HT1080 (cell line): ENCODE results near the gene SLC35A3. TPM values are rescaled to one million over a fixed set of nuclear protein-coding genes. Genes with fewer than 3 reads are reported as not detected.
"Not testable (repeated sequence)": the region's sequence is repeated elsewhere in the genome, so short reads cannot be mapped to it uniquely, and the experiment has no call there.

Experiments
- DNase-seq: peaks from one replicate; pipeline ENCODE4 v3.0.0-alpha.2; 2015; ENCODE audit warnings: low read depth
- total RNA-seq: library from RNA; depleted of rRNA; stranded (reverse); fragments of >200 nt; shearing (Covaris generic); gene quantifications from 2 replicates; pipeline ENCODE4 v1.2.3, GENCODE V29; 2014

SLC35A3 gene
- total RNA-seq, 1 experiment from 2014 or later, result 31.0 TPM

- DNase-seq, result peak; percentile 32
Observed at GRCh38 chr1:100028765-100029164, 59.0 kb downstream of the SLC35A3 start.

GRCh38 chr1:100034470-100034869, 64.7 kb downstream of the SLC35A3 start:
- DNase-seq, result peak; percentile 26

GRCh38 chr1:100035214-100035613, 65.4 kb downstream of the SLC35A3 start:
- no peak for DNase-seq

GRCh38 chr1:100036718-100037655, 67.2 kb downstream of the SLC35A3 start:
- DNase-seq, result peak; percentile 74

- no peak for DNase-seq
Observed at GRCh38 chr1:100037656-100037926, 67.8 kb downstream of the SLC35A3 start.

- peak; percentile 75 for DNase-seq
Observed at GRCh38 chr1:100037927-100038659, 68.3 kb downstream of the SLC35A3 start.

- DNase-seq, result peak; percentile 49
Observed at GRCh38 chr1:100038660-100039287, 69.0 kb downstream of the SLC35A3 start.

- DNase-seq, result no peak
Observed at GRCh38 chr1:100039591-100039990, 69.8 kb downstream of the SLC35A3 start.

- DNase-seq, result no peak
Observed at GRCh38 chr1:100045206-100045605, 75.4 kb downstream of the SLC35A3 start.

- not testable (repeated sequence) for DNase-seq
Observed at GRCh38 chr1:100047235-100047708, 77.5 kb downstream of the SLC35A3 start.

GRCh38 chr1:100050139-100050538, 80.3 kb downstream of the SLC35A3 start:
- no peak for DNase-seq

- no peak for DNase-seq
Observed at GRCh38 chr1:100051401-100051800, 81.6 kb downstream of the SLC35A3 start.

GRCh38 chr1:100051893-100052292, 82.1 kb downstream of the SLC35A3 start:
- DNase-seq, result no peak

- DNase-seq, result no peak
Observed at GRCh38 chr1:100053119-100053518, 83.3 kb downstream of the SLC35A3 start.

- no peak for DNase-seq
Observed at GRCh38 chr1:100053727-100054126, 83.9 kb downstream of the SLC35A3 start.

- DNase-seq, result no peak
Observed at GRCh38 chr1:100061681-100062080, 91.9 kb downstream of the SLC35A3 start.

- no peak for DNase-seq
Observed at GRCh38 chr1:100065183-100065968, 95.6 kb downstream of the SLC35A3 start.

- DNase-seq, result no peak
Observed at GRCh38 chr1:100065969-100066227, 96.1 kb downstream of the SLC35A3 start.

- DNase-seq, result no peak
Observed at GRCh38 chr1:100070201-100070939, 100.6 kb downstream of the SLC35A3 start.

- no peak for DNase-seq
Observed at GRCh38 chr1:100073531-100073930, 103.7 kb downstream of the SLC35A3 start.
